A549 (cell line): ENCODE data around the gene TRIM8. TPM values are rescaled to one million over a fixed set of nuclear protein-coding genes. Genes with fewer than 3 reads are reported as not detected.

Source experiments
- ATAC-seq, 2 experiments: fragments of 200-7000 bp in 1 of 2; fragments of >200 bp in 1 of 2; cut with Nextera tagmentation in 1 of 2; cut with Tn5 transposase in 1 of 2; 3 replicates each; pipeline versions ENCODE4 v1.8.0 to v1.9.1; 2018 to 2020; ENCODE audit warnings: mild to moderate bottlenecking in 1 of 2, moderate library complexity in 1 of 2
- CTCF ChIA-PET: fragments of 300-600 bp; sonication (Branson Sonifier 250); formaldehyde crosslinking; extraction: SDS; loops from one replicate; lab custom pipeline; 2021; ENCODE audit warnings: antibody characterized with exemption, inconsistent platforms; lab: Yijun Ruan, JAX
- POLR2A ChIA-PET: fragments of 350-600 bp; formaldehyde crosslinking; extraction: SDS; loops from one replicate; lab custom pipeline; 2021; ENCODE audit warnings: antibody characterized with exemption, inconsistent platforms; lab: Yijun Ruan, JAX
- DNase-seq, 2 experiments: peaks; one replicate each; pipeline versions ENCODE4 v3.0.0 to v3.0.0-alpha.2; 2011 to 2016; ENCODE audit warnings: low read depth in 1 of 2, low spot score in 1 of 2
- FAIRE-seq: peaks from 2 replicates; lab custom pipeline; 2011; peaks lifted over from hg19 to GRCh38; lab: Jason Lieb, UNC
- H3K27ac ChIP-seq, 2 experiments: fragments of >200 bp; sonication (Bioruptor Twin); formaldehyde crosslinking; 3 replicates each; pipeline ENCODE4 v1.5.1; 2016 to 2017
- H3K4me1 ChIP-seq: fragments of >200 bp; sonication (Bioruptor Twin); formaldehyde crosslinking; 3 replicates; pipeline ENCODE4 v1.6.1; 2016
- H3K4me2 ChIP-seq: fragments of >200 bp; sonication (Bioruptor Twin); formaldehyde crosslinking; 3 replicates; pipeline ENCODE4 v1.6.1; 2016
- H3K4me3 ChIP-seq: fragments of >200 bp; sonication (Bioruptor Twin); formaldehyde crosslinking; 3 replicates; pipeline ENCODE4 v1.5.1; 2016
- H3K9me3 ChIP-seq: fragments of >200 bp; sonication (Bioruptor Twin); formaldehyde crosslinking; 3 replicates; pipeline ENCODE4 v1.6.1; 2016
- ATOH8 ChIP-seq: fragments of 250-450 bp; sonication (Bioruptor Pico); IDR thresholded peaks from 2 replicates; pipeline ENCODE4 v1.5.0; 2020; ENCODE audit warnings: low read depth, mild to moderate bottlenecking, moderate library complexity
- BHLHE40 ChIP-seq: IDR thresholded peaks from 2 replicates; pipeline ENCODE4 v1.6.1; 2012; ENCODE audit warnings: low read depth, low read length, inconsistent platforms
- CHD2 ChIP-seq: fragments of 150-350 bp; IDR thresholded peaks from 2 replicates; pipeline ENCODE4 v1.6.1; 2014; ENCODE audit warnings: low read length; ENCODE audit not compliant: partially characterized antibody
- EHF ChIP-seq: fragments of 250-450 bp; sonication (Bioruptor Pico); IDR thresholded peaks from 2 replicates; pipeline ENCODE4 v1.5.0; 2020; ENCODE audit warnings: mild to moderate bottlenecking
- FOSB ChIP-seq: fragments of 250-450 bp; sonication (Bioruptor Pico); IDR thresholded peaks from 2 replicates; pipeline ENCODE4 v1.5.0; 2020; ENCODE audit warnings: mild to moderate bottlenecking, moderate library complexity
- GATA3 ChIP-seq: IDR thresholded peaks from 2 replicates; pipeline ENCODE4 v1.6.1; 2012; ENCODE audit warnings: borderline replicate concordance
- HMGXB4 ChIP-seq: fragments of 250-450 bp; sonication (Bioruptor Pico); IDR thresholded peaks from 2 replicates; pipeline ENCODE4 v1.5.0; 2021; ENCODE audit warnings: mild to moderate bottlenecking, moderate library complexity, borderline replicate concordance
- HOXB13 ChIP-seq: fragments of 250-450 bp; sonication (Bioruptor Pico); IDR thresholded peaks from 2 replicates; pipeline ENCODE4 v1.5.0; 2020; ENCODE audit warnings: low read depth, mild to moderate bottlenecking, moderate library complexity
- HOXB5 ChIP-seq: fragments of 250-450 bp; sonication (Bioruptor Pico); IDR thresholded peaks from 2 replicates; pipeline ENCODE4 v1.5.0; 2020; ENCODE audit warnings: mild to moderate bottlenecking, moderate library complexity
- MAFK ChIP-seq: fragments of 450-650 bp; IDR thresholded peaks from 2 replicates; pipeline ENCODE4 v1.6.1; 2014; ENCODE audit not compliant: partially characterized antibody
- RARB ChIP-seq: fragments of 250-450 bp; sonication (Bioruptor Pico); IDR thresholded peaks from 2 replicates; pipeline ENCODE4 v1.8.0; 2021; ENCODE audit warnings: mild to moderate bottlenecking, moderate library complexity
- RCOR1 ChIP-seq: fragments of 150-350 bp; IDR thresholded peaks from 2 replicates; pipeline ENCODE4 v1.6.1; 2014; ENCODE audit warnings: antibody characterized with exemption, low read length, low read depth
- REST ChIP-seq: fragments of 200-600 bp; sonication (generic); IDR thresholded peaks from 2 replicates; pipeline ENCODE4 v1.6.1; 2016; ENCODE audit warnings: antibody characterized with exemption, mild to moderate bottlenecking, moderate library complexity
- RFX5 ChIP-seq: fragments of 450-650 bp; IDR thresholded peaks from 2 replicates; pipeline ENCODE4 v1.7.1; 2014; ENCODE audit warnings: antibody characterized with exemption, mild to moderate bottlenecking, moderate library complexity
- TP53 ChIP-seq: fragments of 250-450 bp; sonication (Bioruptor Pico); IDR thresholded peaks from 2 replicates; pipeline ENCODE4 v1.5.0; 2021; ENCODE audit warnings: mild to moderate bottlenecking, moderate library complexity
- USF2 ChIP-seq: fragments of 450-650 bp; IDR thresholded peaks from 2 replicates; pipeline ENCODE4 v1.6.1; 2014; ENCODE audit warnings: antibody characterized with exemption
- ZFP36 ChIP-seq: fragments of 450-650 bp; IDR thresholded peaks from 2 replicates; pipeline ENCODE4 v1.6.1; 2014; ENCODE audit warnings: borderline replicate concordance; ENCODE audit not compliant: partially characterized antibody
- ZSCAN20 ChIP-seq: fragments of 250-450 bp; sonication (Bioruptor Pico); IDR thresholded peaks from 2 replicates; pipeline ENCODE4 v1.8.0; 2022; ENCODE audit warnings: mild to moderate bottlenecking, moderate library complexity
- WGBS: methylation state at CpG from one replicate; pipeline ENCODE4 v1.1.6; 2017; ENCODE audit errors: missing lambda C conversion rate; 5-methylcytosine and 5-hydroxymethylcytosine counted together
- polyA plus RNA-seq, 4 experiments: library from polyadenylated mRNA; depleted of rRNA in 3 of 4; stranded (reverse); fragments of >200 nt; fragmentation: RNase III in 1 of 4; extraction: RNeasy Plus Mini Kit Qiagen cat#74134 plus additional on column Dnase treatment in 1 of 4; gene quantifications; 2 replicates in 3 of 4; 3 replicates in 1 of 4; pipeline ENCODE4 v1.2.3, GENCODE V29; 2011 to 2017

The TRIM8 gene
- polyA plus RNA-seq, 2 of the 4 experiments (the other 2 are of a cell fraction), result 22.8 to 32.5 TPM

GRCh38 chr10:102616066-102616770 is 28.1 kb upstream of the TRIM8 start (continued):
- no peak for TF ChIP-seq REST
- no peak for TF ChIP-seq TP53
- TF ChIP-seq RFX5, result no peak

- POLR2A ChIA-PET, result no interaction called here
- 86% methylated on average over 9 of the region's 9 CpGs for WGBS
- ATAC-seq, result no peak
- H3K4me1 ChIP-seq, result no peaks in the 10 kb centered on the region
- TF ChIP-seq ZSCAN20 (CRISPR knock-in tag), result no peak
- TF ChIP-seq FOSB (CRISPR knock-in tag), result no peak
- no peak for TF ChIP-seq CHD2
- no peak for TF ChIP-seq HMGXB4 (CRISPR knock-in tag)
- no peak for TF ChIP-seq GATA3
- no peak for TF ChIP-seq MAFK
- no peak for TF ChIP-seq USF2
- no peak for TF ChIP-seq BHLHE40
- no peak for TF ChIP-seq ATOH8 (CRISPR knock-in tag)
- no peak for TF ChIP-seq RCOR1
- no peak for TF ChIP-seq HOXB13 (CRISPR knock-in tag)
- TF ChIP-seq HOXB5 (CRISPR knock-in tag), result no peak
- TF ChIP-seq RFX5, result no peak
- TF ChIP-seq, all 56 proteins: peak for 0
- DNase-seq (no peak), FAIRE-seq (no peak)
- no peaks in the 10 kb centered on the region for H3K9me3 ChIP-seq
- H3K4me3 ChIP-seq, result no peak overlapping the region
- no peak overlapping the region for H3K27ac ChIP-seq
- H3K4me2 ChIP-seq, result no peak overlapping the region
- CTCF ChIA-PET, result interaction anchor here (0.6 to 3.4 kb wide), 6 partner anchors 12 to 113 kb away, joined by 3 to 11 read pairs (median 6); partner anchors contain the start of gene SUFU
These were observed 27.2 kb upstream of the TRIM8 start for GRCh38 chr10:102617041-102617440.

- no peak for ATAC-seq
- Histone ChIP-seq H3K4me2 (no peak overlapping the region), H3K9me3 (no peaks in the 10 kb centered on the region), H3K27ac (no peak overlapping the region), H3K4me1 (no peaks in the 10 kb centered on the region), H3K4me3 (no peak overlapping the region)
- no peak for TF ChIP-seq RARB (CRISPR knock-in tag)
- no peak for TF ChIP-seq EHF (CRISPR knock-in tag)
- TF ChIP-seq ZFP36, result no peak
- ChIA-PET CTCF (interaction anchor here (1.2 kb wide), 1 partner anchor 16 kb away, joined by 3 read pairs; no protein-coding TSS in a partner anchor), POLR2A (no interaction called here)
- DNase-seq, result no peak
- no peak for FAIRE-seq
- 94% methylated on average over 8 of the region's 8 CpGs for WGBS
These were observed 26.5 kb upstream of the TRIM8 start for GRCh38 chr10:102617816-102618215.
